ENCODE measurements around the gene KL. TPM values are rescaled to one million over a fixed set of nuclear protein-coding genes. Genes with fewer than 3 reads are reported as not detected.

KL gene
- total and polyA plus RNA-seq, 2 of the 8 experiments (the other 6 are each of a cell fraction or from before 2014, with no cell fraction given): 0.02 TPM; not detected in 1

DNA sequence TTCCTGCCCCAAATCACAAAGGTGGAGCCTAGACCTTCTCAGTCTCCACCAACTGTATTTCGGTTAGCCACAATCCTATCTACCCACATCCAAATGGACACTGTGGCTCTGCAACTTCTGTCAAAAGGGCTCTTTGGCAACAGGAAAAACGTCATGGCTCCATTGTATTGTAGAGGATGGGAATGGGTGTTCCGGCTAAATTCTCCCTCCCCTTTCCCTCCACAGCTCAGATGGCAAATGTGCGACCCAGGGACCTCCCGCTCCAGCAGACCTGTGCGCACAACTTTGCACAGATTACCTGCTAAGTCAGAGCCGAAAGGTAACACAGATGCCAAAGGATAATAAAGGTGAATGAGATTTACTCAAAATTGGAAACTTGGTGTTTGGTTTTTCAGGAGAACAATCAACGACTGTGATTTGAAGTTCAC lies 968 bp upstream of the KL start:
- POLR2A ChIA-PET (ENCODE audit: partially characterized antibody): no interaction called here
- no peak overlapping the region for H3K14ac ChIP-seq (ENCODE audit: insufficient read length)
- WGBS, 2 experiments (ENCODE audit: extremely low coverage in 1 of 2, insufficient coverage in 1 of 2, insufficient read length in 1 of 2, insufficient replicate concordance in 2 of 2, low coverage in 1 of 2, low lambda C conversion rate in 2 of 2, missing lambda C conversion rate in 1 of 2): 47% methylated on average over 8 of the region's 8 CpGs; no CpG with 5 or more reads in 1 of the 2 experiments
- no peak overlapping the region for H3K18ac ChIP-seq (ENCODE audit: extremely low read depth, low read length)
- H2AK5ac ChIP-seq (ENCODE audit: low read depth, low read length): no peak overlapping the region
- H4K20me1 ChIP-seq (replicated peaks in 1 of 2; ENCODE audit: control insufficient read depth in 1 of 2, insufficient read depth in 2 of 2, low read length in 2 of 2): no peaks in the 10 kb centered on the region
- DNase-seq (ENCODE audit: low read depth in 1 of 2, low spot score in 2 of 2) (no peak), FAIRE-seq (no peak)
- H2BK5ac ChIP-seq (ENCODE audit: low read depth, low read length): no peak overlapping the region
- H3K56ac ChIP-seq (replicated peaks; ENCODE audit: insufficient read length, low read depth, low read length): no peak overlapping the region
- no peak overlapping the region for H4K5ac ChIP-seq (ENCODE audit: insufficient read length, low read depth, low read length)
- H4K8ac ChIP-seq (ENCODE audit: extremely low read depth, insufficient read depth, low read length): no peak overlapping the region
- H3K4ac ChIP-seq (replicated peaks; ENCODE audit: insufficient read length, low read depth, low read length): no peak overlapping the region
- H2BK120ac ChIP-seq (replicated peaks; ENCODE audit: low read depth, low read length): no peak overlapping the region
- H3K36me3 ChIP-seq (ENCODE audit: control insufficient read depth in 2 of 4, insufficient read depth in 4 of 4, low read length in 3 of 4): no peaks in the 10 kb centered on the region
- peak overlapping the region in 3 of 4 experiments; percentile 5 to 60 (median 9); a peak in 4 of 8 replicates for H3K4me3 ChIP-seq (ENCODE audit: extremely low read depth in 1 of 4, insufficient read depth in 2 of 4, low read depth in 3 of 4, low read length in 4 of 4)
- H2BK20ac ChIP-seq (ENCODE audit: low read length): no peak overlapping the region
- peaks cover 0 to 6% (median under 1%) of the 10 kb centered on the region in 4 experiments; a peak in 4 of 7 replicates for H3K4me1 ChIP-seq (replicated peaks in 1 of 4; ENCODE audit: control insufficient read depth in 3 of 4, insufficient read depth in 4 of 4, low read length in 3 of 4)
- H4K91ac ChIP-seq (replicated peaks; ENCODE audit: insufficient read length, low read length): no peak overlapping the region
- H2BK12ac ChIP-seq (ENCODE audit: low read depth, low read length): no peak overlapping the region
- no peak for TF ChIP-seq RXRA (IDR thresholded peaks at IDR 0.05; ENCODE audit: insufficient read depth, low read depth, low read length)
- peak; percentile 34 for TF ChIP-seq EZH2 (IDR thresholded peaks at IDR 0.05; ENCODE audit: low read depth, low read length, severe bottlenecking)
- no peak overlapping the region for H2BK15ac ChIP-seq (ENCODE audit: low read length)
- peaks cover 29 to 43% (median 34%) of the 10 kb centered on the region in 4 experiments for H3K27me3 ChIP-seq (replicated peaks in 1 of 4; ENCODE audit: control insufficient read depth in 3 of 4, extremely low read depth in 1 of 4, insufficient read depth in 3 of 4, low read length in 3 of 4)
- no peaks in the 10 kb centered on the region for H3K79me2 ChIP-seq (ENCODE audit: control insufficient read depth in 1 of 2, insufficient read depth in 2 of 2, low read length in 2 of 2)
- no peak overlapping the region for H3K27ac ChIP-seq (ENCODE audit: low read depth, low read length)
- H3K9me3 ChIP-seq (ENCODE audit: insufficient read depth in 2 of 2, low read depth in 1 of 2, low read length in 1 of 2): no peaks in the 10 kb centered on the region
- CTCF ChIA-PET (ENCODE audit: partially characterized antibody): no interaction called here
- H3K23me2 ChIP-seq (ENCODE audit: low read depth, low read length): peaks cover 16% of the 10 kb centered on the region; the same call in 1 of the 2 replicates
- peak overlapping the region; percentile 85; the same call in 1 of the 2 replicates for H2AFZ ChIP-seq (ENCODE audit: low read length)
- H3K9ac ChIP-seq (replicated peaks in 1 of 4; ENCODE audit: extremely low read depth in 1 of 4, low read depth in 3 of 4, low read length in 3 of 4): no peak overlapping the region
- H3K79me1 ChIP-seq (ENCODE audit: low read depth, low read length): no peaks in the 10 kb centered on the region
- peak overlapping the region; percentile 67 to 81 for H3K4me2 ChIP-seq (ENCODE audit: insufficient read depth in 1 of 2, low read depth in 2 of 2, low read length in 2 of 2)
- H3K23ac ChIP-seq (ENCODE audit: insufficient read length): no peak overlapping the region
